ENCODE measurements around the gene STK39. TPM values are rescaled to one million over a fixed set of nuclear protein-coding genes. Genes with fewer than 3 reads are reported as not detected.
A peak's percentile ranks its signal among the peaks of the same experiment; 100 is the strongest.

STK39 gene
- total RNA-seq, 1 experiment from 2014 or later = 13.8 TPM

DNA sequence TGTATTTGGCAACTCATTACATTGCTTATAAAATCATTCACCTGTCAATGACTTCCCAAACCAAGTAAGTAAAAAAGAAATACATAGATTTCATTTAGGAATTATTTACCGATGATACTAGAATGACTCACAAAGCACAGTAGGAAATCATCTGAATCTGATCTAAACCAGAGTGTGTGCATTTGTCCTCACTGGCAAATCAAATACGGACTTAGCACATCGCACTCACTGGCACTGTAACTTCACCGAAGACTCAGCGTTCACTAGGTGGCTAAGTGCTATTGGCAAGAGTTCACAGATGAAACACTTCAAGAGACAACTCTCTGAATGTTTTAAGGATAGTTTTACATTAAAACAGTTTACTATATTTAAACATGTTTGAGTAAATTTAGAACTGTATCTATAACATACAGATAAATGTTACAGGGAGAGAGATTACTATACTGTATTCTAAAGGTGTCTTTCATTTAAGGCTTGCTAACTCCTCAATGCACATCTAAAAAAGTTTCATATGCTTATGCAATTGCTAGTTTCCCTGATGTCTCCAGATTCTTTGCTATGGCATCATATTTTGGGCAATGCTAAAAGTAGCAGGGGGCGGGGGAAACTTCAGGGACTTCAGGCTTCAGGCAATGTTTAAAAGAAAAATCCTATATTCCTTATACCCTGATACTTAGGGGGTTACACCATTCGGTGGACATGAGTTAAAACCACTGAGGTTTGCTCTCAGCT is 48.8 kb downstream of the STK39 start:
- POLR2A ChIA-PET = interaction anchor here (1.4 kb wide), 1 partner anchor 15 kb away, joined by 4 read pairs; no protein-coding TSS in a partner anchor
- CTCF ChIA-PET = interaction anchor here (0.6 to 0.9 kb wide), 2 partner anchors 13 to 233 kb away, joined by 3 to 4 read pairs; no protein-coding TSS in a partner anchor
- no TSS peak for BruUV-seq (replicated peaks)
- Mint-ChIP-seq H3K4me1 (ENCODE audit: insufficient read depth, unreplicated experiment) (peaks cover 6% of the 10 kb centered on the region), H3K36me3 (ENCODE audit: insufficient read depth, unreplicated experiment) (no peaks in the 10 kb centered on the region), H3K27ac (ENCODE audit: low read depth, unreplicated experiment) (peak overlapping the region; percentile 12), H3K4me3 (ENCODE audit: unreplicated experiment) (no peak overlapping the region), H3K27me3 (ENCODE audit: insufficient read depth, unreplicated experiment) (no peaks in the 10 kb centered on the region), H3K9me3 (ENCODE audit: unreplicated experiment) (no peaks in the 10 kb centered on the region)
- intact Hi-C loops (cut with micrococcal nuclease) = no loop called here
- DNase-seq (ENCODE audit: unreplicated experiment) = peak; percentile 45
- TF ChIP-seq, protein P1, sequence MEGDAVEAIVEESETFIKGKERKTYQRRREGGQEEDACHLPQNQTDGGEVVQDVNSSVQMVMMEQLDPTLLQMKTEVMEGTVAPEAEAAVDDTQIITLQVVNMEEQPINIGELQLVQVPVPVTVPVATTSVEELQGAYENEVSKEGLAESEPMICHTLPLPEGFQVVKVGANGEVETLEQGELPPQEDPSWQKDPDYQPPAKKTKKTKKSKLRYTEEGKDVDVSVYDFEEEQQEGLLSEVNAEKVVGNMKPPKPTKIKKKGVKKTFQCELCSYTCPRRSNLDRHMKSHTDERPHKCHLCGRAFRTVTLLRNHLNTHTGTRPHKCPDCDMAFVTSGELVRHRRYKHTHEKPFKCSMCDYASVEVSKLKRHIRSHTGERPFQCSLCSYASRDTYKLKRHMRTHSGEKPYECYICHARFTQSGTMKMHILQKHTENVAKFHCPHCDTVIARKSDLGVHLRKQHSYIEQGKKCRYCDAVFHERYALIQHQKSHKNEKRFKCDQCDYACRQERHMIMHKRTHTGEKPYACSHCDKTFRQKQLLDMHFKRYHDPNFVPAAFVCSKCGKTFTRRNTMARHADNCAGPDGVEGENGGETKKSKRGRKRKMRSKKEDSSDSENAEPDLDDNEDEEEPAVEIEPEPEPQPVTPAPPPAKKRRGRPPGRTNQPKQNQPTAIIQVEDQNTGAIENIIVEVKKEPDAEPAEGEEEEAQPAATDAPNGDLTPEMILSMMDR (IDR thresholded peaks at IDR 0.05; ENCODE audit: unreplicated experiment) = no peak

DNA sequence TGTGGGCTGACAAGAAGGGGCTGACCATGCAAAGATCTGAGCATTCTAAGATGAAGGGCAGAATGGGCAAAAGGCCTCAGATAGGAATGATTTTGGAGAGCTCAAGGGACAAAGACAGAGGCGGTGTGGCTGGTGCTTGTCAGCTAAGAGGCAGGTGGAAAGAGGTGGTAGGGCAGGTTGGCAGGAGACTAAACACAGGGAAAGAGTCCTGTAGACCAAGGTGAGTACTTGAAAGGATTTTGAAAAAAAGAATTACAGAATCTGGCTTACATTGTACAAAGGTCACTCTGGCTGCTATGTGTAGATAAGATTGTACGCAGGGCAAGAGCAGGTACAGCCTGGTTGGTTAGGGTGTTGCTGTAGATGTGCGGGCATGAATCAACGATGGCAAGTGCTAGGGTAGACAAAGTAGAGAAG is 50.6 kb downstream of the STK39 start:
- ChIA-PET CTCF (interaction anchor here (0.7 kb wide), 1 partner anchor 150 kb away, joined by 3 read pairs; no protein-coding TSS in a partner anchor), POLR2A (no interaction called here)
- Mint-ChIP-seq H3K27ac (ENCODE audit: low read depth, unreplicated experiment) (no peak overlapping the region), H3K36me3 (ENCODE audit: insufficient read depth, unreplicated experiment) (no peaks in the 10 kb centered on the region), H3K4me1 (ENCODE audit: insufficient read depth, unreplicated experiment) (peaks cover 17% of the 10 kb centered on the region), H3K4me3 (ENCODE audit: unreplicated experiment) (no peak overlapping the region), H3K9me3 (ENCODE audit: unreplicated experiment) (no peaks in the 10 kb centered on the region), H3K27me3 (ENCODE audit: insufficient read depth, unreplicated experiment) (no peaks in the 10 kb centered on the region)
- intact Hi-C loops (cut with micrococcal nuclease) = no loop called here
- DNase-seq (ENCODE audit: unreplicated experiment) = no peak
- no TSS peak for BruUV-seq (replicated peaks)
- TF ChIP-seq, protein P1 (IDR thresholded peaks at IDR 0.05; ENCODE audit: unreplicated experiment) = no peak

DNA sequence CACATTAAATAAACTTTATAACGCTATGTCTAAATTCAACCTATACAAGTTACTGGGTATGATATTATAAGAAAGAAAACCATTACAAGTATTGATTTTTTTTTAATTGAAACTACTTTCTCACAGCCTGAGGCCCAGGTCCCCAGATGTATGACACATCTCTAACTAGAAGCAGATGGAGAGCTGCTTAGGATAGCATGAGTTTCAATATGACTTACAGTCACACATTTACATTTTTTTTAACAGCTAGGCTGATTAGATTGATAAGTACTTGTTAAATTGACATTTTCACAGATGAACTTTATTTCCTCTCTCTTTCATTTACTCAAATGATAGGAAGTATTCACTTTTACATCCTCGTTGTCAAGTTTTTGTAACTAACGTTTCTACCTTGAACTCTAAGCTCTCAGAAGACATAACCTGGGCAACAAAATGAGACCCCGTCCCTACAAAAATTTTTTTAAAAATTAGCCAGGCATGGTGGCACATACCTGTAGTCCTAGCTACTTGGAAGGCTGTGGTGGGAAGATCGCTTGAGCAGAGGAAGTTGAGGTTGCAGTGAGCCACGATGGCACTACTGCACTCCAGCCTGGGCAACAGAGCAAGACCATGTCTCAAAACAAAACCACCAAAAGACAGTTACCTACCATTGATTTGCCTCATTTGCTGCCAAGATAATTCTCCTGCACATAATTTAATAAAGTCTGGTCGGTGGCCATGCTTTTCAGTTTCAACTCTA is 52.4 kb downstream of the STK39 start:
- H3K9me3 Mint-ChIP-seq (ENCODE audit: unreplicated experiment) = no peaks in the 10 kb centered on the region
- no peaks in the 10 kb centered on the region for H3K36me3 Mint-ChIP-seq (ENCODE audit: insufficient read depth, unreplicated experiment)
- DNase-seq (ENCODE audit: unreplicated experiment) = no peak
- no peak overlapping the region for H3K4me3 Mint-ChIP-seq (ENCODE audit: unreplicated experiment)
- intact Hi-C loops (cut with micrococcal nuclease) = no loop called here
- no TSS peak for BruUV-seq (replicated peaks)
- H3K27ac Mint-ChIP-seq (ENCODE audit: low read depth, unreplicated experiment) = no peak overlapping the region
- ChIA-PET POLR2A (interaction anchor here (0.9 kb wide), 1 partner anchor 27 kb away, joined by 4 read pairs; no protein-coding TSS in a partner anchor), CTCF (interaction anchor here (0.6 to 1.4 kb wide), 5 partner anchors 9 to 49 kb away, joined by 3 to 4 read pairs (median 3); no protein-coding TSS in a partner anchor)
- TF ChIP-seq, protein P1 (IDR thresholded peaks at IDR 0.05; ENCODE audit: unreplicated experiment) = no peak
- peaks cover 27% of the 10 kb centered on the region for H3K4me1 Mint-ChIP-seq (ENCODE audit: insufficient read depth, unreplicated experiment)
- no peaks in the 10 kb centered on the region for H3K27me3 Mint-ChIP-seq (ENCODE audit: insufficient read depth, unreplicated experiment)

Data from MCF 10A (cell line).